ENCODE results near the gene RPS6KA1. TPM values are rescaled to one million over a fixed set of nuclear protein-coding genes. Genes with fewer than 3 reads are reported as not detected.

The RPS6KA1 gene
- total and polyA plus RNA-seq, 2 of the 13 experiments (the other 11 are each of a cell fraction or from before 2014, with no cell fraction given), result 19.6 to 24.2 TPM

GRCh38 chr1:26530895-26531598 is 1.5 kb downstream of the RPS6KA1 start (continued):
- TF ChIP-seq ZFP36L2 (CRISPR knock-in tag; IDR thresholded peaks at IDR 0.05) (no peak), JDP2 (CRISPR knock-in tag; IDR thresholded peaks at IDR 0.05; ENCODE audit: borderline replicate concordance) (no peak), ZNF383 (CRISPR knock-in tag; IDR thresholded peaks at IDR 0.05; ENCODE audit: borderline replicate concordance) (no peak), SOX6 (IDR thresholded peaks at IDR 0.05) (no peak), SOX6 (CRISPR knock-in tag; IDR thresholded peaks at IDR 0.05) (no peak), SCMH1 (CRISPR knock-in tag; IDR thresholded peaks at IDR 0.05; ENCODE audit: borderline replicate concordance) (no peak), SRSF9 (IDR thresholded peaks at IDR 0.05; ENCODE audit: borderline replicate concordance, insufficient read depth, low read depth, low read length, poor library complexity, severe bottlenecking) (no peak), ZSCAN12 (CRISPR knock-in tag; IDR thresholded peaks at IDR 0.05) (no peak), ELF4 (CRISPR knock-in tag; IDR thresholded peaks at IDR 0.05; ENCODE audit: borderline replicate concordance) (no peak), ZNF337 (CRISPR knock-in tag; IDR thresholded peaks at IDR 0.05; ENCODE audit: borderline replicate concordance, low read depth) (no peak), ZNF569 (CRISPR knock-in tag; IDR thresholded peaks at IDR 0.05; ENCODE audit: borderline replicate concordance) (no peak), ZNF24 (IDR thresholded peaks at IDR 0.05) (peak; percentile 24; the same call in 1 of the 2 replicates), SMARCE1 (IDR thresholded peaks at IDR 0.05; ENCODE audit: borderline replicate concordance) (no peak), MED8 (CRISPR knock-in tag; IDR thresholded peaks at IDR 0.05; ENCODE audit: insufficient replicate concordance) (no peak), RARG (CRISPR knock-in tag; IDR thresholded peaks at IDR 0.05; ENCODE audit: low read depth) (no peak), MAFK (conservative IDR thresholded peaks at IDR 0.05 in 1 of 2, IDR thresholded peaks at IDR 0.05 in 1 of 2; ENCODE audit: low read length in 2 of 2) (0 out of 4 replicates have a peak, but pooled peaks of 1 of the 2 experiments have one; percentile 10), TCF7 (IDR thresholded peaks at IDR 0.05; ENCODE audit: low read depth) (peak; percentile 22; the same call in 1 of the 2 replicates), HOXD1 (CRISPR knock-in tag; IDR thresholded peaks at IDR 0.05) (no peak), ZNF512B (CRISPR knock-in tag; IDR thresholded peaks at IDR 0.05; ENCODE audit: borderline replicate concordance) (no peak), CENPBD1 (CRISPR knock-in tag; IDR thresholded peaks at IDR 0.05; ENCODE audit: borderline replicate concordance, low read depth) (no peak), PAXIP1 (CRISPR knock-in tag; conservative IDR thresholded peaks at IDR 0.05) (0 out of 2 replicates have a peak, but pooled peaks have one; percentile 24), ZNF451 (CRISPR knock-in tag; IDR thresholded peaks at IDR 0.05) (no peak), ZFX (CRISPR knock-in tag; IDR thresholded peaks at IDR 0.05; ENCODE audit: low read depth) (no peak)
